RWPE2 (cell line): ENCODE results near the gene NLRC3.

Experiments used
- ATAC-seq: fragments of 200-7000 bp; cut with Tn5 transposase; 3 replicates; pipeline ENCODE4 v1.9.1; 2021; ENCODE audit warnings: low read depth
- DNase-seq: peaks from one replicate; pipeline ENCODE4 v3.0.0-alpha.2; 2020; ENCODE audit warnings: low spot score
- H3K27ac ChIP-seq: fragments of 450-650 bp; 2 replicates; pipeline ENCODE4 v1.5.1; 2017; ENCODE audit warnings: mild to moderate bottlenecking; ENCODE audit not compliant: poor library complexity, severe bottlenecking
- H3K27me3 ChIP-seq: fragments of 250-450 bp; sonication (Bioruptor Pico); 2 replicates; pipeline ENCODE4 v1.5.1; 2021; ENCODE audit warnings: mild to moderate bottlenecking, moderate library complexity; ENCODE audit not compliant: insufficient read depth, poor library complexity, severe bottlenecking
- H3K36me3 ChIP-seq: fragments of 250-450 bp; sonication (Bioruptor Pico); 2 replicates; pipeline ENCODE4 v1.5.1; 2020; ENCODE audit warnings: low read depth, mild to moderate bottlenecking, moderate library complexity
- H3K4me1 ChIP-seq: fragments of 250-450 bp; sonication (Bioruptor Pico); 2 replicates; pipeline ENCODE4 v1.5.1; 2021; ENCODE audit warnings: mild to moderate bottlenecking, moderate library complexity; ENCODE audit not compliant: insufficient read depth, poor library complexity, severe bottlenecking
- H3K4me3 ChIP-seq: fragments of 250-450 bp; sonication (Bioruptor Pico); 2 replicates; pipeline ENCODE4 v1.5.1; 2021; ENCODE audit warnings: mild to moderate bottlenecking, moderate library complexity; ENCODE audit not compliant: severe bottlenecking
- H3K9me3 ChIP-seq: fragments of 250-450 bp; sonication (Bioruptor Pico); 2 replicates; pipeline ENCODE4 v1.5.1; 2021; ENCODE audit warnings: mild to moderate bottlenecking, moderate library complexity; ENCODE audit not compliant: severe bottlenecking
- CTCF ChIP-seq: fragments of 450-650 bp; IDR thresholded peaks from one replicate; pipeline ENCODE4 v1.5.1; 2017; ENCODE audit warnings: mild to moderate bottlenecking, moderate library complexity; ENCODE audit not compliant: poor library complexity, severe bottlenecking

Gene NLRC3

GRCh38 chr16:3525951-3526350, 51.3 kb downstream of the NLRC3 start:
- Histone ChIP-seq H3K36me3 (peaks cover 45% of the 10 kb centered on the region), H3K27ac (no peak overlapping the region), H3K9me3 (no peaks in the 10 kb centered on the region), H3K4me1 (no peaks in the 10 kb centered on the region), H3K4me3 (no peak overlapping the region), H3K27me3 (no peaks in the 10 kb centered on the region)
- no peak for DNase-seq
- TF ChIP-seq CTCF = no peak
- ATAC-seq = no peak

DNA sequence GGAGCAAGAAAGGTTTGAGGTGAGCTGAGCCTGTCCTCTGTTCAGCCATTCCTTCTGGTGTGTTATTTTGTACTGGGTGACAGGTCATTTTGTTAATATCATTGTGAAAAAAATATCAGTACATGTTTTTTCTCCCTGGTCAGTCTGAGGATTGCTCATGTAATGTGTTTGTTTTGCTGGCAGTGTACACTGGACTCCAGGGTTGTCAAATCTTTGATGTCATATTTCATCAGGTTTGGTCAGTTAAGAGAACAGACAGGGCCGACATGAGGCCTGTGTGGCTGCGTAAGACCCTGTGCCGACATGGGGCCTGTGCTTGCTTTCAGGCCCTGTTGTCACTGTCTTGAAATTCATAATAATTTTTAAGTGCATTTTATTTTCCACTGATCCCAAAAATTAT, 53.9 kb downstream of the NLRC3 start:
- TF ChIP-seq CTCF = no peak
- Histone ChIP-seq H3K27ac (no peak overlapping the region), H3K27me3 (no peaks in the 10 kb centered on the region), H3K9me3 (no peaks in the 10 kb centered on the region), H3K4me3 (no peak overlapping the region), H3K4me1 (no peaks in the 10 kb centered on the region), H3K36me3 (peaks cover 32% of the 10 kb centered on the region)
- DNase-seq = no peak
- ATAC-seq = no peak

DNA sequence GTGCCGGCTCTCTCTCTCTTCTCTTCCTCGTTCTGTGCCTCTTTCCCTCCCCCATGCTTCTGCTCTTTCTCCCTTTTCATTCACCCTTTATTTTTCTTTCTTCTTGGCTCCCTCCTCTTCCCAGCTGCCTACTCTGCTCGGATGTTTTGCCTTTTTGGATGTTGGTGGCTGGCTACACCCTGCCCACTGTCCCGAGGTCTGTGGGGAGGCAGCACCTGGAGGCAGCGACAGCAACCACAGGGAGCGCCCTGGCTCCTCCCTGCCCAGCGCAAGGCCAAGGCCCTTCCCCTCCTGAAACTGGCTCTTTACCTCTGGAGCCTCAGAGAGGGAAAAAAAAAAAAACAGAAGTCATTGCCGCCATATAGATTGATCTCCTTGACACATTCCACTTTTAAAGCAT, 56.4 kb downstream of the NLRC3 start:
- H3K36me3 ChIP-seq = peaks cover 46% of the 10 kb centered on the region
- H3K27me3 ChIP-seq = no peaks in the 10 kb centered on the region
- H3K27ac ChIP-seq = no peak overlapping the region
- no peak overlapping the region for H3K4me3 ChIP-seq
- no peaks in the 10 kb centered on the region for H3K4me1 ChIP-seq
- TF ChIP-seq CTCF = no peak
- no peaks in the 10 kb centered on the region for H3K9me3 ChIP-seq
- ATAC-seq (no peak), DNase-seq (no peak)

DNA sequence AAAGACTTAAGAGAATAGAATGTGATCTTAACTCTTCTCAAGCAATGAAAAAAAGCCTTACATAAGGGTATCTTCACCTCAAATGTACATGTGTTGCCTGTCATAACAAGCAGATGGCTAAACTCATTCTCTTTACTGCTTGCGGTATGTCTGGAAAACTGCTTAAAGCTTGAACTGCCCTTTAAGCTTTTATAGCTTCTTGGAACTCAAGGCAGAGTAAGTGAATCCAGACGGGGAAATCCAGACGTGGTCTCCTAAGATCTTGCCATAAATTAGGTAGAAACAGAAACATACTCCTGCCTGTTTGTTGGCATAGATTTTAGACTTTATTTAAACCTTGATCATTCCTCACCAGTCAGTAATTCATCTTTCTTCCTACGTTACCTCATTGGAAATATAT, 56.8 kb downstream of the NLRC3 start:
- Histone ChIP-seq H3K27ac (no peak overlapping the region), H3K4me3 (no peak overlapping the region), H3K4me1 (no peaks in the 10 kb centered on the region), H3K27me3 (no peaks in the 10 kb centered on the region), H3K36me3 (peaks cover 50% of the 10 kb centered on the region), H3K9me3 (no peaks in the 10 kb centered on the region)
- no peak for ATAC-seq
- TF ChIP-seq CTCF = no peak
- no peak for DNase-seq

DNA sequence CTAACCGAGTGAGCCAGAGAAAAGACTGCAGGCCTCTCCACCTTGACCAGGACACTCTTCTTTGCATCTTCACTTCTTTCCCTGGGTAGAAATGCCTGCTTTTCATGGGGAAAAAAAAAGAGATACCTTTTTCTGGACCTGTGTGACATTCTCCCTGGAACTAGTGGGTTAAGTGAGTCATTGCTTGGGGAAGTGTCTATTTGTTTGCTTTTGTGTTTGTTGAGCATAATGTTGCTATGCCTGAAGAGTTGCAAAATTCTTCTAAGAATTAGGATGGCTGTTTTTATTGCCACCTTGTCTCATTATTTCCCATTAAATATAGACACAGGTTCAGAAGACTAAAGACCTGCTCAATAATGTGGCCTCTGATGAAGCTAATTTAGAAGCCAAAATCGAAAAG, 57.6 kb downstream of the NLRC3 start:
- DNase-seq (no peak), ATAC-seq (no peak)
- peaks cover 55% of the 10 kb centered on the region for H3K36me3 ChIP-seq
- no peaks in the 10 kb centered on the region for H3K9me3 ChIP-seq
- no peak for TF ChIP-seq CTCF
- H3K27ac ChIP-seq = no peak overlapping the region
- no peaks in the 10 kb centered on the region for H3K27me3 ChIP-seq
- H3K4me1 ChIP-seq = no peaks in the 10 kb centered on the region
- no peak overlapping the region for H3K4me3 ChIP-seq
